OCI-LY1 (cell line): ENCODE measurements around the gene L3MBTL1.

ENCODE experiments used
- CTCF ChIP-seq: fragments of 200-600 bp; sonication (generic), shearing (Covaris generic); IDR thresholded peaks from 2 replicates; pipeline ENCODE4 v1.5.1; 2017; ENCODE audit warnings: mild to moderate bottlenecking, antibody characterized with exemption, low read length, moderate library complexity, mixed read lengths
- EZH2 ChIP-seq: fragments of 200-600 bp; sonication (generic), shearing (Covaris generic); IDR thresholded peaks from 2 replicates; pipeline ENCODE4 v1.8.0; 2017; ENCODE audit warnings: borderline replicate concordance, mixed run types, mild to moderate bottlenecking, antibody characterized with exemption, low read length, moderate library complexity, mixed read lengths

GRCh38 chr20:43570496-43570895, 63.0 kb downstream of the L3MBTL1 start:
- TF ChIP-seq CTCF (no peak), EZH2 (no peak)
